HUDEP-2 (cell line): ENCODE data around the gene RNU1-3.
"Not testable (repeated sequence)": the region's sequence is repeated elsewhere in the genome, so short reads cannot be mapped to it uniquely, and the experiment has no call there.

Experiments used
- DNase-seq, 76 experiments: peaks; one replicate each; lab custom pipeline; 2025; ENCODE audit not compliant: unreplicated experiment in 76 of 76; lab: John Stamatoyannopoulos, UW

The RNU1-3 gene

DNA sequence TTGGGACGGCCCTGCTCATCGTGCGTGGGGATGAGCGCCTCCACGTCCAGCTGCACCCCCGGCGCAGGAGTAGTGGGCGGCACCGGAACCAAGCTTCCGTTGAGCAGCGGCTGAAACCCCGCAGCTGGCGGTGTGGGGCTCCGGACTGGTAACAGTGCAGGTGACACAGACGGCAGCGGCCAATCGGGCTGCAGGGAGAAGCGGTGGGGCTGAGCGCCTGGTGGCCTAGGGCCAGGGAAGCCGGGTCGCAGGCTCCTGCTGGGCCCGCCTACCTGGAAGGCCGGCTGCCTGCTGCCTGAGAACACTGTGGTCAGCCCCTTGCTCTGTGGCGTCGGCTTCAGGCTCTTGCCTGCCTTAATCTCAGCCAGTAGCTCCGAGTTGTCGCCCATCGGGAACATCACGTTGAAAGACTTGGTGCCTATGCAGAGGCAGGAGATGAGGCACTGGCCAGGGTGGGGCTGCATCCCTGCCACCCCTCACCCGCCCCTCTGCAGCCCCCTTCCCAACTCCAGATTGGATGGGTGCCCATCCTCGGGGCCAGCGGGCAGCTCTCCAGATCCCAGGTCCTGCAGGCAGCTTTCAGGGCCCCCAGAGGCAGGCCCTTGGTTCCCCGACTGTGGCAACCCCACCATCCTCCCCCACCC is 29.9 kb upstream of the RNU1-3 start:
- DNase-seq: not testable (repeated sequence)

DNA sequence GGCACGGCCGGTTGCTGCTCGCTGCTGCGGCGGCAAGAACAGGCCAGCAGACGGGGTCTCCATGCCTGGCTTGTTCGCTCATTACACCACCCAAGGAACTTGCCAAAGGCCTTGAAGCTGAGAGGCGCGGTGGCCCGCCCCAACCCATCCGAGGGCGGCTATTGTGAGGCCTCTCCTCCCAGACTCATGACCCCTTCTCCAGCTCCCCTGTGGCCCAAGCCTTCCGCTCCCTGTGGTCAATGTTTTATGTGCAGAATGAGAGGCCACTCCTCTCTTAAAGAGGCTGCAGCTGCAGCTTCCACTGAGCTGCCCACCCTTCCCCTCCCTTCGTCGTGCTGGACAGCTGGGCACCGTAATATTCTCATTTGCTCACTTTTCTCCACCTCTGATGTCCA is 27.6 kb upstream of the RNU1-3 start:
- not testable (repeated sequence) for DNase-seq

DNA sequence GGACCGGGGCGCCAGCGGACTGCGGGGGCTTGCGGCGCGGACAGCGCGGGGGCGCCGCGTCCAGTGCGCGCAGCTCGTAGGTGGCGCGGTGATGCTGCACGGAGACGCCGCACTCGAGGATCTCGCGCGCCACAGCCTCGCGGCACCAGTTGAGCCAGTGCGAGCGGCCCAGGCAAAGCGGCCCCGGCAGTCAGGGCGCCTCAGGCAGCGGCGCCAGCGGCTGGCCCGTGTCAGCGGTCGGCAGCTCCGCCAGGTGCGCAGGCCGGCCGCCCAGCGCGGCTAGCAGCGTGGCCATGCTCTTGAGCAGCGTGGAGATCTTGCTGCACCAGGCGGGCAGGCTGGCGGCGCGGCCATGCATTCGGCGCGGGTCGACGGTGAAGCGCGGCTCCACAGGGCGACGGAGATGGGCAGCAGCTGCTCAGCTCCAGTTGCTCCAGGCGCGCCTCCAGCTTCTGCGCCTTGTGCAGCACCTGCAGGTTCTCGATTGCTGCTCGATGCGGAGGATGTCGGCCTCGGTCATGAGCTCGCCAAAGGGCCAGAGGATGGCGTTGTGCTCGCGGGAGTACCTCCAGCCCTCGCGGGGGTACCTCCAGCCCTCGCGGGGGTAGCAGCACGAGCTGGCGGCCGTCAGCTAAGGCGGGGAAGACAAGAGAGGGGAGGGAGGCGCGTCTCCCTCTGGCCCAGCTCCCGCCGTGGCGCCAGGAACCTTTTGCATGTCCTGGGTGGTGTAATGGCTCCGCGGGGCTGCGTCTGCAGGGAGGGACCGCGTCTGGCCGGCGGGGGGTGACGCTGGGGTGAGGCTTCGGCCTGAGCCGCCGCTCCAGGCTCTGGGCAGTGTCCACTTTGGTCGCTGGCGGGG is 26.9 kb upstream of the RNU1-3 start:
- DNase-seq: not testable (repeated sequence)

DNA sequence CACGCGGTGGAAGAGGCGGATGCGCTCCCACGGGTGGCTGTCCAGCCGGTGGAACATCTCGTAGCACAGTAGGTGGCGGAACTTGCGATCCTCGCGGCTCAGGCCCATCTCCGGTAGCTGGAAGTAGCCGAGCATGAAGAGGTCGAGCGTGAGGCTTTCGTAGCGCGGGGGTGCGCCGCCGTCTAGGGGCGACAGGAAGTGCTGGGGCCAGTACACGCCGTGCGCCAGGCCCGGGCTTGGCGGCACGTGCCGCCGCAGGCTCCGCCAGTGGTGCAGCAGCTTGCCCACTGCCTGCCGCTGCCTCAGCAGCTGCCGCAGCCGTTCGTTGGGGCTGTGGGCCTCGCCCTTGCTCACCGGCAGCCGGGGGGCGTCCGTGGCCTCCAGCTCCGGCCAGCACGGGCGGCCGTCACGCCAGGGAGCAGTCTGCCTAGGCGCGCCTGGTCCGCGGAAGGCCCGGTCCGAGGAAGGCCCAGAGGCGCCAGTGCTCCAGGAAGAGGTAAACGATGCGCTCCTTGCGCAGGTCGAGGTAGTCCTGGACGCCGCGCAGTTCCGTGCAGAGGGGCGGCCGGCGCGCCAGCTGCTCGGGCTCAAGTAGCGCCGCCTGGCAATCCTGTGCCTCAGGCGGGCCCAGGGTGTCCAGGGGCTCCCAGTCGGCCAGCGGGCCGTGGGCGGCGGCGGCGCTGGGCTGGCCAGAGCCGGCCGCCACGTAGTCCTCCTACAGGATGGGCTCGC is 26.1 kb upstream of the RNU1-3 start:
- DNase-seq: not testable (repeated sequence)

DNA sequence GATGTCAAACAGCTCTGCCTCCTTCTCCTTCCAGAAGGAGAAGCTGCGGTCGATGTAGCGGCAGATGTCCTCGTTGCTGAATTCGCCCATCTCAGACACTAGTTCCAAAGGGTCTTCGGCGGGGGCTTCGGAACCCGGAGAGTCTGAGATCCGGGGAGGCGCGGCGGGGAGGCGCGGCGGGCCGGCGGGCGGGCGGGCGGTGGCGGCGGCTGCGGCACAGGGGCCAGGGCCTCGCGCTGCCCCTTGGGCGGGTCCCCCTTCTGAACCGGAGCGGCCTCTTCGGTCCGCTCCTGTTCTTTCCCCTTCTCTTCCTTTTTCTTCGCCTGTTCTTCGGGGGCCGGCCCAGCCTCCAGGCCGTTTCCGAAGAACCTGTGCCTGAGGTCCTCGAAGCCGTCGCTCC is 25.5 kb upstream of the RNU1-3 start:
- DNase-seq: not testable (repeated sequence)

DNA sequence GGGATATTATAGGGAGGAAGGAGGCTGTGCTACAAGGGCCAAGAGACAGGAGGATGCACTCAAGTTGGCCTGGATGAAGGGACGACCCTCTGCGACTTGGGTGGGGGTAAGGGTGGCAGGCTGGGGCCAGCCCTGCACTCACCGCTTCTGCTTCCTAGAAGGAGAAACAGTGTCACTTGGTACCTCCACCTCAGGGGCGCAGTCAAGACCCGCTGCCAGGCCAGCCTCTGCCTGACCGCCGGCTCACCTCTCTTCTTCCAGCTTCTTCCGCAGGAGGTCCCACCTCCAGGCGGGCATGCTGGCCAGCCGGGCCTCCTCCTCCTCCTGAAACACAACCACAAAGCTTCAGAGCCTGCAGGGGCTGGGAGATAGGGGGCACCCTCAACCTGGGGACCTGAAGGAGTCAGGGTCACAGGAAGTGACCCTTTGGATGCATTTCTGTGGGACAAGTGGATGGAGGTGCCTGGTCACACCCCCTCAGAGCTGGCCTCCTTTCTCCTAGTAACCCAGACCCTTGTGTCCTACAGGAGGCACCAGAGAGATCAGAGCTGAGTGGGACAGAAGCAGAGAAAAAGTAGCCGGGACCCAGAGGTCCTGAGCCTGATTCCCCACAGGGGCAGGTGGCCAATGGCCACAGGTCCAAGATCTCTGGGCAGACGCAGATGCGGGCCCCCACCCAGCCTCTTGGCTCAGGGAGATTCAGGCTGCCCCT is 24.4 kb upstream of the RNU1-3 start:
- not testable (repeated sequence) for DNase-seq

DNA sequence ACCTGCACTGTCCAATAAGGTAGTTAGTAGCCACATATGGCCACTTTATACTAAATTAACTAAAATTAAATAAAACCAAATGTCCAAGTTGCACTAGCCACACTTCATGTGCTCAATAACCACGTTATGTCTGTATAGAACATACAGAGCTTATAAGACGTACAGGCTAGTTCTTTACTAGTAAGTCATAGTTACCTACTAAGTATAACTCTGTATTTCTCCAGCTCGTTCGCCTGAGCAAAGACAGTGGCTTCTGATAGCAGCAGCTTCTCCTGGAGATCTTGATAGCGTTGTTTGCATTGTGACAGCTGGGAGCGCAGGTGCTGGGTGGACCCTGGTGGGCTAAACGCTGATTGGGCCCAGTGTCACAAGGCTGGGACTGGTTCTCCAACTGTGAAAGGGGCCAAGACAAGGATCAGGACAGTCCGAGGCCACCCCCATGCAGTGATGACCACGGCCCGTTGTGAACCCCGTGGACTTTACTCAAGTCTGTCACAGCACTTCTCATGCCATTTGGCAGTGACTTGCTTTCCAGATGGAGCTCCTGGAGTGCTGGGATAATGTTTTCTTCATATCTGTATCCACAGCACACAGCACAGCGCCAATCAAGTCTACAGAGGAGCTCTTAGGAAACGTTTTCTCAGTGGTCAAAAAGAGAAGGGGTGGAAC is 20.5 kb upstream of the RNU1-3 start:
- not testable (repeated sequence) for DNase-seq

DNA sequence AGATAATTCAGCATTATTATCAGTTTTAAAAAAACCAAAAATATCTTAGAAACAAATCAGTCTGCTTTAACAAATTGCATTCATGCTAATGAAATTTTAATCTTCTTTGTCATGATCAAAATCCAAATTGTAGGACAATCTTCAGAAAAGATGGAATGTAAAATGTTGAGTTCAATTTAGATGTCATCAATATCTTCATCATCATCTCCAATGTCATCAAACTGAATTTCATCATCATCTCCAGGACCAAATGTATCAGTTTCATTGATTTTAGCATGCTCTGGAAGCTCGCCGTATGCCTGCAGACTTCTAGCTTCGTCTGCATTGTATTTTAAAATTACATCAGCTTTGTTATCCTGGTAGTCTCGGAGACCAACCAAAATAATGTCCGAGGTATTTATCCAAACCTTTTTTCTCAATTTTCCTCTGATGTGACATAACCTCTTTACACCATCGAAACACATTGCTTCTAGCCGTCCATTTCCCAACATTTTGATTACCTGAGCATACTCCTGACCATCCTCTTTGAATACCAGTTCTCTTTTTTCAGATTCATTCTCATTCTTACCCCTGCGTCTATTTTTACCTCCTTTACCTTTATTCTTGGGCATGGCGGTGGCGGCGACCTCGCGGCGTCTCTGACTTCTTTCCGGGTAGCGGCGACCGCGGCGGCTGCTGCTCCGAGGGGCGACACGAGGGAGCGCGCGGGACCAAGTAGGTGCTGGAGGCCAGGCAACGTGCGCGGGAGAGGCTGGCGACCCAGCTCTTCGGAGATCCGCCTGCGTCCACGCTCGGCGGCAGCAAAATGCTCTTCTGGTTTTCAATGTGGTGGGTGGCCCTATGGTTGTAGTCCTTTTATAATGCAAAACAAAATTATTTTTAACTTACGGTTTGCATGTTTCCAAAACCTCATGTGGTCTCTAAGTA is 19.0 kb upstream of the RNU1-3 start:
- not testable (repeated sequence) for DNase-seq

DNA sequence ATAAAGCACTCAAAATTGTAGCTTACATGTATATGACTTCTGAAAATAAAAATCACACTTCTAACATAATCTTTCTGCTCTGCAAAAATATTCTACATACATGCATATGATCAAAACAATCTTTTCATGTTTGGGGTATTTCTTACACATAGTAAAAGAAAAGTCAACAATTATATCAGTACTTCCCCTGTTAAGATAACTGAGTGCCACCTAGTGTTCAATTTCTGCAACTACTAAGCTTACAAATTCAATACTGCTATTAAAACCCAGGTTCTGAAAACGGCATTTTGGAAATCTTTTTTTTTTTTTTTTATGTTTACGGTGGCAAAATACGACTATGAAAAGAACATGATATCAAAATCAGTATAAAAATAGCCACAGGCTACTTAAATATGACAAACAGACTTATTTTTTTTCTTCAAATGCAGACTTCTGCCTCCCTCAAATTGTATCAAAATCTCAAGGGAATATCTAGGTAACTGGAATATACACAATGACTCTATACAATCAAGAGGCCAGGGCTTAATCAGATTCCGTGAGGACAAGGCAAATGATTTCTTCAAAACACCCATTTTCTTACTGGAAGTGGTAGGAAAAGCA is 18.1 kb upstream of the RNU1-3 start:
- peak in 1 of 76 experiments; percentile 18 for DNase-seq

DNA sequence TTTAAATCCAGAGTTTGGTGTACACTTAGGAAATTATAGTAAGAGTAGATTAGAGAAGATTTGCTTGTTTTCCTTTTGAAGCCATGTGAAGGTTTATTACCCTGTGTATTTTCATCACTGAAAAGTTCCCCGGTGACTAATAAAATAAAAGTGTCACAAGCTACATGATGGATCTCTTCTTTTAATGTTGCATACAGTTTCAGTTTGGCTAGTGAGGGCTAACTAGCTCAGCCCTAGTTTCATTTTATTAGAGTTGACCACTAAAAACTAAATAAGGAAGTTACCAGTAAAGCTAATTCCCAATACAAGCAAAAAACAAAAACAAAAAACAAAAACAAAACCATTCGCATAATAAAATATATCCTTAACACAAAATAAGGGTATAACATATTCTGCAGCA is 17.4 kb upstream of the RNU1-3 start:
- not testable (repeated sequence) for DNase-seq

DNA sequence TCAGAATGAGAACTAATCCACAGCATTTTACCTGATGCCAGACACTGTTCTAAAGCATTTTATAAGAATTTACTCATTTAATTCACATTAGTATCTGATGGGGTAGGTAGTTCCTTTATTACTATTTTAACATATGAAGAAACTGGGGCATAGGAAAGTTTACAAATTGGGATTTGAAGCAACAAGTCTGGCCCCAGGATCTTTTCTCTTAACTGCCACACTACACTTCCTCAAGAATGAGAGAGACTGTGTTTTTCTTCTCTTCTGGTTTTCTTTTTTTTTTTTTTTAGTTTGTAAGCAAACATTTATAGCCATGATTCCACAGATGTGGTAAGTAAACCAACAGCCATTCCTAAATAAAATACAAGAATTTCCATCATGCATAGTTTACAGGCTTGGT is 16.1 kb upstream of the RNU1-3 start:
- not testable (repeated sequence) for DNase-seq

DNA sequence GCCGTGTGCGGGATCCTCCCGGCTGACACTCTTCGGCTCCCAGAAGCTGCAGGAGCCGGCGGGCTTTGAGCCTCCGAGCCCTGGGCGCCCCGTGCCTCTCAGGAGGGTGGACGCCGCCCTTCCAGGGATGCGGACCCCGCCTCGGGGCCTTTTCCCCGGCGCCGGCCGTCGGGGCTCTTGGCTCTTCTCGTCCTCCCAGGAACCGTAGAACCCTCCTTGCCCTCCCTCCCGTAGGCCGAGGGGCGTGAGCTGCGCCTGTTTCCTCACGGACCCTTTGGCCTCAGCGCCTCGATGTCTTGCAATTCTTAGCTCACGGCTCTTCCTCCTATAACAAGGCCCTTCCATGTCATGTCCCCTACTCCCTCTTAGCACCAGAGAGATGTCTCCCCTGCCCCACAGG is 13.6 kb upstream of the RNU1-3 start:
- not testable (repeated sequence) for DNase-seq

DNA sequence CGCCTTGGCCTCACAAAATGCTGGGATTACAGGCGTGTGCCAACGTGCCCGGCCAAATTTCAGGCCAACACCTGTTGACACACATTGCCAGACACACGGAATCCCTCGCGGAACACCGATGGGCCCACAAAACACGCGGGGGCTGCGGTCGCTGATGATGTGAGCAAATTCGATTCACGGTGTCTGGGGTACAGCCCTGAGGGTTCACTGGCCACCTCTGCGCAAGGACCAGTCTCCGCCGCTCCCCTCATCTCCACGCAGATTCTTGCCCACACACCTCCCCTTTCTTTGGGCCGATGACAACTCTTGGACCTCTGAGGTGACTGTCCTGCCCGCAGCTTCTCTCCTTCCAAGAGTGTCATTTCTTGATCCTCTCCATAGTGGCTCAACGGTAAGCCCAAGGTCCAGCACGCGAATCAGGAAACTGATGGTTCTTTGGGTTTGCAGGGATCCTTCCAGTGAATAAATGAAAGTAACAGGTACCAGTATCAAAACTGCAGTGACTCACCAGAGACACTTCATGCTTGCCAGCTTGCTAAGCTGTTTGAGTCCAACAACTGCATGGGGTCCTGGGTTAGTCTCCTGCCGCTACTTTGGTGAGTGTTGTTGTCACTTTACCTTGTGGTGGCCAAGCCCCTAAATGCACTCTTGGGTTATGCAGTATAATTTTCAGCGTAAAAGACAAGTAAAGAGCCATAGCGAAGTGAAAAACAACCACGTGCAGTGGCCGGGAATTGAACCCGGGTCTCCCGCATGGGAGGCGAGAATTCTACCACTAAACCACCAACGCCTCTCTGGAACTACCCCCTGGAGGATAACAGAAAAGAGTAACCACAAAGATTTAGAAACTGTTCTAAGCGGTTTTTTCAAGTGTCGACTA is 11.0 kb upstream of the RNU1-3 start:
- peak in 19 of 76 experiments; percentile 13 to 74 (median 51) for DNase-seq

DNA sequence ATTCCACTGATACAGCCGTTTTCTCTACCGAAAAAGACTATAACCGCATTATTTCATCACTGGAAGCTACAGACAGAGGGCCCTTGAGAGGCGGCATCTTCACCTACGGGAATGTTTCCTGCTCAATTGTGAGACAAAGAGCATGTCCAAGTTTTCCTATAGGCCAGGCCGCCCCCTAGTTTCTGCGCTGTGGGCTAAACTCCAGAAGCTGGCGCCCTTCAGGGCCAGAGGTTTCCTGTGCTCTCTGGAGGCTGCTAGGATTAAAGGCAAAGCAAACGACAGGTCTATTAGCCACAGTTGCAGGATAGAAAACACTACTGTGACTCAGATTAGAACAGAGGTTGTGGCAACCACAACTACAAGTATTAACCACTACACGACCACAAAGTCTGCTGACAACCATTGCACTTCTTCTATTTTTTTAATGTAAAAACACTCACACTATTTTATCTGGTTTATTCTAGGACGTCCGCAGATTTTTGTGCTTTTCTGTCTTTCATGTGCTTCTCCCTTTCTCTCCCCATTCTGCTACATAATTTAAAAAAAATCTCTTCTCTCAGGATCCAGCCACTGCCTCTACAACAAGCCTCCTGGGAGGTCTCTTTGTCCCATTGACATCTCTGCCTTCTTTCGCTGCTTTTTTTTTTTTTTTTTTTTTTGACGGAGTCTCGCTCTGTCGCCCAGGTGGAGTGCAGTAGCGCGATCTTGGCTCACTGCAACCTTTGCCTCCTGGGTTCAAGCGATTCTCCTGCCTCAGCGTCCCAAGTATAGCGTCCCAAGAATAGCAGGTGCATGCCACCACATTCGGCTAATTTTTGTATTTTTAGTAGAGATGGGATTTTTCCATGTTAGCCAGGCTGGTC is 10.1 kb upstream of the RNU1-3 start:
- DNase-seq: not testable (repeated sequence)

DNA sequence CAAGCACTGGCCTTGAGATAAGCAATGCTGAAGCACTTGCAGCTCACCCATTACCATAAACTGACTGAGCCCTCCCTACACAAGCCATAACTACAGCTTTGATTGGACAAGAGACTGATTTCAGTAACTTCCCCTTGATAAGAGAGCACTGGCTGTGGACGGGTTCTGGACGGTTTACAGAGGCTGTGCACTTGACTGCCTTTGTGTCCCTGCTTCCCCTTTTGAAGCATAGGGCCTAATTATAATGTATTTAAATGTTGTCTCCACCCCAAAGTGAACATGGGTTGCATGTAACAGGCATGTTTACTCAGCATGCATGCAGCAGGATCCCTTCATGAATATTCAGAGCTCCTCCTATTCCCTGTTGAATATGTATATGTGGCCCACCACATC is 8.4 kb upstream of the RNU1-3 start:
- DNase-seq: not testable (repeated sequence)

DNA sequence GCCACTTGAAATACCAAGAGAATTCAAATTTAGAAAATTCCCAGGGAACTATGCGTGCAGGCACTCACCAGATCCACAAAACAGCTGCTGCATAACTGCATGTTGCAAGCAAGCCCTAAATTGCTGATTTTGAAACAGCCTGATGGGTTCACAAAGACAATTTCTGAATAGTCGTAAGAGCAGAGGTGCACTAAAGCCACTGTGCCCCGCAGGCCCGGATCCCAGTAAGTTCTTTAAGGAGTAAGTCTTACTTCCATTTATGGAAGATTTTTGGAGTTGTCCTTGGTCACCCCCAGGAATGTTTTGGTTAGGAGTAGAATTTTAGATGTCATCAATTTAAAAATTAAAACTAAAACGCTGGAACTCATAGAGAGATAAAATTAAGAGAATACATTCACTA is 7.2 kb upstream of the RNU1-3 start:
- DNase-seq: not testable (repeated sequence)

DNA sequence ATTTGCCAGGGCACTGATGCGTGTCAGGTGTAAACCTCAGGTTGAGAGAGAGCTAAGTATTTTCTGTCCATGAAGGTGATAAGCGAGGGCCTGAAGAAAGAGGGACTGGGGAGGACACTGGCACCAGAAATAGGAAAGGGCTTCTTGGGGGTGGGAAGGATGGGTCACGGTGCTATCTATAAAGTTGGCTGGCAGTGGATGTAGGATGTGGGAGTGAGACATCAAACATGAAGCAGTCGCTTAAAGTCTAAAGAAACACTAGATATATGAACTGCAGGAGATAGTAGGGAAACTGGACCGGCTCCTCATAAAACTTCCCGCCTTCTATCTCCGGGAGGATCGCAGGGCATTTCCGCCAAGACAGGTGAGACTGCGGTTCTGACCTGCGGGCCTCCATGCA is 912 bp downstream of the RNU1-3 start:
- DNase-seq: not testable (repeated sequence)
